Amniotic epithelial cell (primary cell): Measurements from ENCODE around the gene ZNF485.
"Not testable (repeated sequence)": the region's sequence is repeated elsewhere in the genome, so short reads cannot be mapped to it uniquely, and the experiment has no call there.

Source experiments
- DNase-seq: peaks from one replicate; pipeline ENCODE4 v3.0.0-alpha.2; 2010; ENCODE audit warnings: low read depth

Gene ZNF485

DNA sequence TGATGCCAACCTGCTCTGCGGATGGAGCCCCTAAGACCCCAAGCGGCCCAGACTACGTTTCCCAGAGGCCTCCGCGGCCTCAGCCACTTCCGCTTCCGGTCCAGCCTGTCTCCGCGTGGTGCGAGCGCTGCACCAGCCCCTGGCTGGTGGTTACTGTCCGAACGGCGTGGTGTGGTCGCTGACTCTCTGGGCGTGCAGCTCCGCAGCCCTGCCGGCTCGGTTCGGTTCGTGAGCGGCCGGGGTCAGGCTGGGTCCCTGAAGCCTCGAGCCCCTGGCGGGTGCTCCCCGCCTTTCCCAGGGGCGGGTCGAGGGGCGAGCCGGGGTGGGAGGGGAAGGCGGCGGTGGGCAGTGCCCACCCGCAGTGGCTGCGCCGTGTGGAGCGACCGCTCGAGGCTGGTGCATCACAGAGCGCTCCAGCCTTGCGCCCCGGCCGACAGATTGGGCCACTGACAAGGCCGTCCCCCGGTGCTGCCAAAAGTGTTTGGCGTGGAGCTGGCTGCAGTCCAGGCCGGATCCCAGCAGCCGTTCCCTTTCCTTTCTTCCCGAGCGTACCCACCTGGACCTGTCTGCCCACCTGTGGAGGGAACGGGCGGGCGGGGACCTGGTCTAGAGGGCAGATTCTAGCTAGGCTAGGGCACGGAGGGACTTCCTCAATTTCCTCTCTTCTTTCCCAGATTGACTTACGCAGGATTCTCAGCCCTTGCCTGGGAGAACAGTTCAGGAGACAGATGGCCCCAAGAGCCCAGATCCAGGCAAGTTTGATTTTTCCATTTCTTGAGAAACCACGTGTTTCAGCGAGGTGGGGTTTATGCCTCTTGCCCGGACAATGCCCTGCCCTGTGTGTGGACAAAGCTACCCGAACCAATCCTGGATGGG is at the start of gene ZNF485:
TSS of gene ZNF485 (plus strand) at position 116 of the 876 bp plus-strand sequence. CDS start at position 729, 613 bp downstream.
- DNase-seq: peak; percentile 65

DNA sequence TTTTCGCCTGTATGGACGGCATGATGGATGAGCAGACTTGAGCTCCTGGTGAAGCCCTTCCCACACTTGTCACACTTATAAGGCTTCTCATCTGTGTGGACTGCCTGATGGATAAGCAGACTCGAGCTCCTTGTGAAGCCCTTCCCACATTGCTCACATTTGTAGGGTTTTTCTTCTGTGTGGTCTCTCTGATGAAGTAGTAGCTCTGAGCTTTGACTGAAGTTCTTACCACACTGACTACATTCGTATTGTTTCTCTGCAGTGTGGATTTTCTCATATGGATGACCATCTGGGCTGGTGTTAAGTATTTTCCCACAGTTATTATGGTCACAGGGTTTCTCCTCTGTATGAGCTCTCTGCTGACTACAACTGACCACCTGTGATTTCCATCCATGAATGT is 49.0 kb upstream of the ZNF485 start:
- no peak for DNase-seq

DNA sequence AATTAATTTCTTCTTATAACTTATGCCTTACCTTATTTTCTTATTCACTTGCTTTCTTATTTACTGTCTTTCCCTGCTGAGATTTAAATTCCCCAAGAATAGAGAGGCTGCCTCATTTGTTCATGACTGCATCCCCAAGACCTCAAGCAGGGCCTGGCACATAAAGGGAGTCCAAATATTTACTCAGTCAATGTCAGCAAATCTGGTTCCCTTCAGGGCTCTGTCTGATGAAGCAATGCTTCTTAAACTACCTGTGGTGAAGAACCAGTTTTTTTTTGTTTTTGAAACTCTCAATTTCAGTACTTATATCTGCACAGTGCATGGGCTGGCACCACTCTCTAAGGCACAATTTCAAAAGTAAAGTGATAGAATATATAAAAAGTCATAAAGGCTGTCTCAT is 36.6 kb upstream of the ZNF485 start:
- DNase-seq: no peak

DNA sequence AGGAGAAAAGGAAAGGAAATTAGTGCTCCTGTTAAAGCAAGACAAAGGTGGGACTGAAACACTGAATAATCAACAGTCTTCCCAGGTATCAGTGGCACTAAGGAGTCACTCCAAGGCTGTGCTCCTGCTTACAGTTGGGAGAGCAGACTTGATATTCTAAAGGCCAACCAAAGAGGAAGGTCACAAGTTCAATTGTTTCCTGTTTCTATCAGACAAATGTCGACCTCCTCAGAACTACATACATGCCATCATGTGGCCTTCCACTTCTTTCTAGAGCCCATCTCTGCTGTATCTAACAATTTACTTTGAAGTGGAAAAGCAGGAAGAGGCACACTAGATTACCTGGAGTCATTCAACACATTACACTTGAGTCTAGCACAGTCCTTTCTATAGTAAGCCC is 35.3 kb upstream of the ZNF485 start:
- no peak for DNase-seq

DNA sequence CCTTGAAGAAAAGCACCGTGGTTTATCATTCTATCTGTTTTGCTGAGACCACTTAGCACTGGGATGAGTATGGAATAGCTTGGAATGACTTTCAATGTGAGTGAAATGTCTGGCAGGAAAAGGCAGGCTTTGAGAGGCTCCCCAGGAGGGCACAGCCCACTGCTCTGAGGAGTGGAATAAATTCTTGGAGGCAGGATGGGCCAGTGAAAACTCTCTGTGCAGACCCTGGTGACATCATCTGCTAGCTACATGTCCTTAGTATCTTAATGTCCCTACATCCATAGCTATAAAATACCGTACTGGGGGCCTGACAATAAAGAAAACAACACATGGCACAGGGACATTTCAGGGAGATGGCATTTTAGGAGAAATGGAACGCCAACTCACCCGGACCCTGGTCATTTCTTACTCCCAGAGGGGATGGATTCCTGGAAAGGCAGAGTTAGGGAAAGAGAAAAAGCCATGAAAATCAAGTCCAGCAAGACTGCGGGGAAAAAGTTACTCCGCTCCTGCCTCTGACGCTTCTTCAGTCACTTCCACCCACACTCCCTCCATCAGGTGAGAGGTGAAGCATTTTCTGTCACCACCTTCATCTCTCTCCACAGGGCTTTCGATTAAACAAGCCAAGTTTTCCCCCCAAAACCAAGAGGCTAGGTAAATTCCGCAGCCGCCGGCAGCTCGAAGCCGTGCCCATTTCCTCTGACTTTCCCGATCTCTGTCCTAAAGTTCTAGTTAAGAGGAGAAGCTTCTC is 32.8 kb upstream of the ZNF485 start:
- peak; percentile 11 for DNase-seq

DNA sequence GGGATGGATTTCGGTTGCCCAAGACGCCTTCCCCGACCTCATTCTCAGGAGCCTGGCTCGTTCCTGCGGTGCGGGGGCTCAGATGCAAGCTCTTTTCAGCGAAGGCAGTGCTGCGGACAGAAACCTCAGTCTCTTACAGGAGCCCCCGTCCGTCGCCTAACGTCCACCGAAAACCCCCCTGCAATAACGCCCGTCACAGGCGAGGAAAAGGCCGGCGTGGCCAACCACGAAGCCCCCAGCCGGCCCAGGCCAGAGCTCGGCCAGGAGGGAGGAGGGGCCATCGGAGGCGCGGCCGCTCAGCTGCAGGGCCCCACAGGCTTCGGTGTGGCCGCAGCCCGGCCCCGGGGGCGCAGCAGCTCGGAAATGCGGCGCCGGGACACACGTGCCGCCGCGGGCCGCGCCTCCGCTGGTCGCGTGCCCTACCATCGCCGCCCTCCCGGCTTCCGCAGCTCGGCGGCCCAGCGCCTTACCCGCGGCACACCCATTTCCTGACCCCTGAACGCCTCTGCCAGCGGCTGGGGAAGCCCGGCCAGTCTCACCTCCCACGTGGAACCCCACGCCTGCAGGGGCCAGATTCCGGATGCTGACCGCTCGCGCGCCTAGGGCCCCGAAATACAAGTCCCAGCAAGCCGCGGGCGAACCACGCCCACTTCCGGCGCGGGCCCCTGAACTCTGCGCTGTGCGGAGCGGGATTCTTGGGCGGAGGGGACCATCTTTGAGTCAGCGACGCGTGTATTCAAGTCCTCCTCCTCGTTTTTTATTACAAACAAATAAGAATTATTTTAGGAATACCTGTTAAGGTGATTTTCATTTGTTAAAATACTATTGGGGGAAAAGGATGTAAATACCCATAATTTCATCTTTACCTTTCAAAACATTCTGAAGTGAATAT is 32.0 kb upstream of the ZNF485 start, which contains the start of gene ZNF239:
TSS of gene ZNF239 (minus strand) at position 616 of the 892 bp plus-strand sequence. CDS start 16,537 bp downstream, outside the sequence.
- peak; percentile 86 for DNase-seq

DNA sequence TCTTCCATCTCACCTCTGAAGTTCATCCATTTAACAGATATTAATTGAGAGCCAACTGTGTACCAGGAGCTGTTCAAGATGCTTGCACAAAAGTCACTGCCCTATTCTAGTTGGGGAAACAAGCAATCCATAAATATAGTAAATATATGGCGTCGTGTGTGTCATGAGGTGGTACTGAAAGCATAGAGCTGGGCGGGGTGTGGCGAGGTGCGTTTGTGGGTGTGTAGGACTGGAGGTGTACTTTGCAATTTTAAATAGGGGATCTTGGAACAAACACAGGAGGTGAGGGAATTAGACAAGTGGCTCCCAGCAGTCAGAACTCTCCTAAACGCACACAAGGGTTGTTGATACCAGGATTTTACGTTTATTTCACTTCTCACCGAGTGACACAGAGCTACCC is 31.3 kb upstream of the ZNF485 start:
- no peak for DNase-seq

DNA sequence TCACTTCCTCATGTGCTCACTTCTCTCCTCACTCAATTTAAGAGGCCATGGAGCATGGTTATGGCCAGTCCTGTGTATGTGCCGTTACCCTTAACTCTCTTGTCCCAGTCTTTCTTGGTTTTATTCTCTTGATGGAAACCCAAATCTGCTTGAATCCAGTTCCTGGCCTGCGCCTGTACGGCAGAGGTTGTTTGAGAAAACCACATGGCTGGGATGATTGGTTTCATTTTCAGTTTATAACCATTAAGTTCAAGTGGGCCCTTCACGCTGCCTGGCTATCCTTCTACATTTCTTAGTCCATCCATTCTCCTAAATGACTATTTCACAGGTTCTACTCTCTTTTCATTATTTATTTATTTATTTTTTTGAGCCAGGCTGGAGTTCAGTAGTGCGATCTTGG is 30.2 kb upstream of the ZNF485 start:
- DNase-seq: no peak

DNA sequence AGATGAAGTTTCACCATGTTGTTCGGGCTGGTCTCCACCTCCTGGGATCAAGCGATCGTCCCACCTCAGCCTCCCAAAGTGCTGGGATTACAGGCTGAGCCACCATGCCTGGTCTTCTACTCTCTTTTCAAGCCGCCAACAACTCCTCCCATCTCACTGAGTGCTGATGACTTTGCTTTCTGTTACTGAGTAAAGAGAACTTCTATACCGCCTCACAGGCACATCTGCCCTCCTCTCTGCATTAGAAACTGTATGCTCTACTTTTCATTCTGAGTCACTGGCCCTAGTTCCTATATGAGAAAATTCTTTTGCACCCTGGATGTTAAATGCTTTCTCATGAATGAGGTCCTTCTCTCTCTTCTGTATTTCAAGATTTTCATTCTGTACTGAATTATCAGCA is 29.7 kb upstream of the ZNF485 start:
- DNase-seq: no peak

DNA sequence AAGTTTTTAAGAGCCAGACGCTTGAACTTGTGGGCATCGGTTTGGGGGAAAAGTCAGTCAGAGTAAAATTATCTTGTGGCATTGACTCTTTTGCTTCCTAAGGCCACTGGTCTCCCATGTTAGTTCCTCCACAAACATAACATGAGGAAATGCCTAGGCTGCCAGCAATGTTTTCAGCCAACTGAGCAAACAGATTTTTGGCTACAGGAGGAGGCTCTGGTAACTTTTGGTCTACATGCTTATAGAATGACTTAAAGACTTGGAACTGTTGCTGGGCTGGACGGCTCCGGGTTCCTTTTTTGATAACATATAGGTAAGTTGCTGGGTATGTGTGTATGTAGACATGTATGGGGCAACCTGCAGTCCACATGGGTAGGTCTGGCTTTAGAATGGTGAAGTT is 22.2 kb upstream of the ZNF485 start:
- DNase-seq: no peak

DNA sequence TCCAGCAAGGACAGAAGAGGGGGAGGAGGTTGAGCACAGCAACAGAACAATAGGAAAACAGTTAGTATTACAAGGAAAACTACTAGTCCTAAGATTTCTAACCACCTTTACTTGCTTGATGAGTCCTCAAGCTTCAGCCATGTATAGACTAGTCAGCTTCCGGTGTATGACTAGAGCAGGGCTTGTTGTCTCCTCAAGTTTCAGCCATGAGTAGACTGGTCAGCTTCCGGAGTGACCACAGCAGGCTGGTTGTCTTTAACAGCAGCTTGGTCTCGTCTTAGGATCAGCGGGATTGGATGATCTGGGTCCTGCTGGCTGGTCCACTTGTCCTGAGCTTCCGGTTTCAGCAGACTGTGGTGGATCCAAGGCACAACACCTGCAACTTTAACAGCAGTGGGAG is 21.2 kb upstream of the ZNF485 start:
- no peak for DNase-seq

DNA sequence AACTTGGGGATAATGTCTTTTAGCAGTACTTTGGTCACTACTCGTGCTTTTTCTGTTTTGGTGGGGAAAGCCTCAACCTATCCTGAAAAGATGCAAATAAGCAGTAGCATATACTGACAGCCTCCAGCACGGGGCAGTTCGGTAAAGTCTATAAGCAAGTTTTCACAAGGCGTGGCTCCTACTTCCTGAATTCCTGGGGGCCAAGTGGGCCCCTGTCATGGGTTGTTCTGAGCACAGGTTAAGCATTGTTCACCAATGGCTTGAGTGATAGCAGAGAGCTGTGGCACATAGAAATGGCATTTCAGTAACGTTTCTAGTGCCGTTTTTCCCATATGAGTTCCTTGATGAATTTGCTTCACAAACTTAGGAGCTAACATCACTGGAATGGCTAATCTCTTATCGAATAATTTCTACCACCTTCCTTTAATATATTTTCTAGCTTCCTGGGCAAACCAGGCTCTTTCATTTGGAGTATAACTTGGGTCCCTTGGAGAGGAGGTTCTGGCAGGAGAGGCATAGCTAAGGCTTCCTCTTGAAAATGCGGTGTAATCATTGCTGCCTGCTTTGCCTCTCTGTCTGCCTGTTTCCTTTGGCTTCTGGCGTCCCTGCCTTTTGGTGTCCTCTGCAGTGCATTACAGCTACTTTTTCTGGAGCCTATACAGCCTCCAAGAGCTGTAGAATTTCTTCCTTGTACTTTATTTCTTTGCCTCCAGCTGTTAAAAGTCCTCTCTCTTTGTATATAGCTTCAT is 20.1 kb upstream of the ZNF485 start:
- DNase-seq: no peak

DNA sequence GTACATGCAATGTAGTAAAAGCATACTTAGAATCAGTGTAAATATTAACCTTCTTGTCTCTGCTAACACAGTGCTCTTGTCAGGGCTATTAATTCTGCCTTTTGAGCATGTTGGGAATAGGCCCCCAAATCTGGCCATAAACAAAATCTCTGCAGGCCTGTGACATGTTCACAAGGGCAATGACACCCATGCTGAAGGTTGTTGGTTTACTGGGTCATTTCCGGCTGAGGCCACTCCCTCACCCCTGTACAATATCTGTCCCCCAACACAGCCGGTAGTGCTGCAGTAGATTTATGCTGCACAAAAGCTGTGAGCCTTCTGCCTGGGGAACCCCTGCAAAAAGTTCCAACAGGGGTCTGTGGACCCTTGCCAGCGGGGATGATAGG is 19.5 kb upstream of the ZNF485 start:
- DNase-seq: not testable (repeated sequence)

DNA sequence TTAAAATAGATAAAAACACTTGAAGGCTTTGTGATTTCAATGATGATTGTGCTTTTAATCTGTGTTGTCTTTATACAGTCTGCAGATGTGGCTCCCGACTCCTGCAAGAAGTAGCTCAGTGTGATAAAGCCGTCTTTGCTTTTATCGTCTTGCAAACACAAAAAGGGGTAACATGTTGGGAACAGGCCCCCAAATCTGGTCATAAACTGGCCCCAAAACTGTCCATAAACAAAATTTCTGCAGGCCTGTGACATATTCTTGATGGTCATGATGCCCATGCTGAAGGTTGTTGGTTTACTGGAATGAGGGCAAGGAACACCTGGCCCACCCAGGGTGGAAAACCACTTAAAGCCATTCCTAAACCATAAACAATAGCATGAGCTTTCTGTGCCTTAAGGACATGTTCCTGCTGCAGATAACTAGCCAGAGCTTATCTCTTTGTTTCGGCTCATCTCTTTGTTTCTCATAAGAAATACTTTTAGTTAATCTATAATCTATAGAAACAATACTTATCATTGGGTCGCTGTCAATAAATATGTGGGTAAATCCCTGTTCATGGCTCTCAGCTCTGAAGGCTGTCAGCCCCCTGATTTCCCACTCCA is 14.8 kb upstream of the ZNF485 start:
- DNase-seq: no peak

DNA sequence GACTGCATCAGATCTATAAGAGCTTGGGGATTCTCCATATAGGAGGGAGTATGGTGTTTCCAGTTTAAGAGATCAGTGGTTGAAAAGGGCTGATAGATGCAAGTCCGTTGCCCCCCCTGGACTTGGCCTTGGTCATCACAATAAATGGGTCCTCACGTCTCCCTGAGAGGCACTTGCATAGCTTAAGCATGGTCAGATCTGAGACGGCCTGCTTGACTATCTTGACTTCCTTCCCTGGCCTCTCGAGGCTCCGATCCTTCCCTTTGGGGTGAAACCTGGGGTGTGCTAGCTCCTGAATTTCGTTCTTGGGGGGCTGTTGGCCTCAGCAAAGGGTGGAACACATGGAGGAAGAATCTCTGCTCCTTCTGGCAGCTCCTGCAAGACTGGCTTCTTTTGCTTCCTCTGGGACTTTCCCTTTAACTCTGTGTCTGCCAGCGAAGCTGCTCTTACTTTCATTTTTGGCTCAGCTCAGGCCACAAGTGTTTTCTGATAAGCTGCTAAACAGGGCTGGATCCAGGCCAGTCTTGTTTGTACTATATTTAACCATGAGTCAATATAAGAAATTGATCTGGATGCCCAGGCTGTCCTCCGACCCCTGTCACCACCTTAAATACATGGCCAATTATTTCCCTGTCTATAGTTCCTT is 11.2 kb upstream of the ZNF485 start:
- peak; percentile 51 for DNase-seq

DNA sequence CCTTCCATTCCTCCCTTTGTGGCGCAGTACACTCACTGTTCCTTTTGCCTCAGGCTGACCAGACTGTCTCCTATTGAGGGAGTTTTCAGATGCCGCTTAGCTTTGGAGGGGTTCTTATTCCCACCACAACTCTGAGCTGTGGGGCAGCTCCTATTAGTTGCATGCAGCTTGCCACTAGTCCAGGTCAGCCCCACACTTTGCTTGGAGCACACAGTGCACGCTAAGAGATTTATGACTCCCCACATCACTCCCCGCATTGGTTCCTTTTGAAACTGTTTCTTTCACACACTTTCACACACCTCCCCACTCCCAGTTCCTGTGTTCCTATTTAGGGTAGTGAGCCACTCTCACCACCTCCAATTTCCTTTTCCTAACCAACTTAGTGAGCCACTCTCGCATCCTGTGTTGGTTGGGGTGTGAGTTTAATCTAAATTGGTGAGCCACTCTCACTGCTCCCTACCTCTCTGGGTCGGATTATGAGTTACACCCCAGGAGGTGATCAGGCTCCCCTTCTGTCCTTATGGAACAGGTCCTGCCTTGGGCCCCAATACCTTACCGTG is 10.4 kb upstream of the ZNF485 start:
- no peak for DNase-seq

DNA sequence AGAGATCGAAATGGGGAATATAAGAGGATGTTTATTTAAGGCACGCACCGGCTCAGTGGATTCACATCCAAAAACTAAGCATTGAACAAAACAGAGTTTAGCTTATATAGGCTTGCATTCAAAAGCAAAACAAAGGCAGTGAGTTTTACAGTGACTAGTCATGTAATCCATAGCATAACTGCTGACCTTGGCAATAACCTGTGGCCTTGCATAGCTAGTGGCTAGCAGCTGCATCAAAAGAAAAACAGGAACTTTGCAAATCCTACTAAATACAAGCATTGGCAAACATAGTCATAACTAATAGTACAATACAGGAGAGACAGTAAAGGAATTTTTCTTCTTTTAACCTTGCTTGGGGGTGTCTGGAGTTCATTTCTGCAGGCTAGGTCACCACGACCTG is 9.7 kb upstream of the ZNF485 start:
- no peak for DNase-seq

DNA sequence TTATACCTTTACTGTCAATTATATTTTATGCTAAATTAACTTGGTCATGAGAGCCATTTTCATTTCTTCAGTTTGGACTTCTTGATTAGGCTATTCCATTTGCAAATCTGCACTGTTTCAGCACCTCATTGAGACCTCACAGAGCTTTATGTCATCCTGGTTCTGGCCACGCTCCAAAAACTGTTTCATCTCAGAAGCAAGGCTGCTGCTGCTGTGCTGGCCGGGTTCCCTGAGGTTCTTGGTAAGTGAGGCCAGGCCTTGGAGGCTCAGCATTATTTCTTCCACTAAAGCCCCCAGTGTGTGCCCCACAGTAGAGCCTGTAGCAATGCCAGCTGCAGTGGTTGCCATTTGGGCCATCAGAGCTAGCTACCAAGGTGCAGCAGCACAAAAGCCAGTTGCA is 7.8 kb upstream of the ZNF485 start:
- DNase-seq: peak; percentile 18

DNA sequence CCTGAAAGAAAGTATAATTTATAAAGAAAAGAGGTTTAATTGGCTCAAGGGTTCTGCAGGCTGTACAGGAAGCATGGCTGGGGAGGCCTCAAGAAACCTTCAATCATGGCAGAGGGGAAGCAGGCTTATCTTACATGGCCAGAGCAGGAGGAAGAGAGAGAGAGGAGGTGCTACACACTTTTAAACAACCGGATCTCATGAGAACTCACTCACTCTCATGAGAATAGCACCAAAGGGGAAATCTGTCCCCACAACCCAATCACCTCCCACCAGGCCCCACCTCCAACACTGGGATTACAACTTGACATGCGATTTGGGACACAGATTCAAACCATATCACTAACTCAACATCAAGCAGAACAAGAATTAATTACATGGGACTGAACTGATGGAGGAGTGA is 6.9 kb upstream of the ZNF485 start:
- DNase-seq: no peak

DNA sequence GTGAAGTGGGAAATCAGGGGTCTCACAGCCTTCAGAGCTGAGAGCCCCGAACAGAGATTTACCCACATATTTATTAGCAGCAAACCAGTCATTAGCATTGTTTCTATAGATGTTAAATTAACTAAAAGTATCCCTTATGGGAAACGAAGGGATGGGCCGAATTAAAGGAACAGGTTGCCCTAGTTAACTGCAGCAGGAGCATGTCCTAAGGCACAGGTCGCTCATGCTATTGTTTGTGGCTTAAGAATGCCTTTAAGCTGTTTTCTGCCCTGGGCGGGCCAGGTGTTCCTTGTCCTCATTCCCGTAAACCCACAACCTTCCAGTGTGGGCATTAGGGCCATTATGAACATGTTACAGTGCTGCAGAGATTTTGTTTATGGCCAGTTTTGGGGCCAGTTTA is 4.7 kb upstream of the ZNF485 start:
- not testable (repeated sequence) for DNase-seq
